ENCODE data around the gene ZNF134.

DNA sequence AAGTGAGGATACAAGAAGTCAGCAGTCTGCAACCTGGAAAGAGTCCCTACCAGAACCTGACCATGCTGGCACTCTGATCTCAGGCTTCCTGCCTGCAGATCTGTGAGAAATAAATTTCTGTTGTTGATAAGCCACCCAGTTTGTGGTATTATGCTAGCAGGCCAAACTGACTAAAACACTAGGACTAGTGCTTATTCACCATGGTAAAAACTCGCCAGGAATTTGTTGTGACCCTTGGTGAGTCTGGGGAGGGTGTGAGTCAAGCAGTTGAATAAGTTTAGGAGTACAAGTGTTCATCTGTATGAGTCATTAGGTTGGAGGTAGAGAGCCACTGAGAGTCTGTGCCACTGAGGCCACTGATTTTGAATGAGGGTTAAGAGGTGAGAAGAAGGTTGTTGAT is 26.5 kb upstream of the ZNF134 start:
- TF ChIP-seq, protein P1, sequence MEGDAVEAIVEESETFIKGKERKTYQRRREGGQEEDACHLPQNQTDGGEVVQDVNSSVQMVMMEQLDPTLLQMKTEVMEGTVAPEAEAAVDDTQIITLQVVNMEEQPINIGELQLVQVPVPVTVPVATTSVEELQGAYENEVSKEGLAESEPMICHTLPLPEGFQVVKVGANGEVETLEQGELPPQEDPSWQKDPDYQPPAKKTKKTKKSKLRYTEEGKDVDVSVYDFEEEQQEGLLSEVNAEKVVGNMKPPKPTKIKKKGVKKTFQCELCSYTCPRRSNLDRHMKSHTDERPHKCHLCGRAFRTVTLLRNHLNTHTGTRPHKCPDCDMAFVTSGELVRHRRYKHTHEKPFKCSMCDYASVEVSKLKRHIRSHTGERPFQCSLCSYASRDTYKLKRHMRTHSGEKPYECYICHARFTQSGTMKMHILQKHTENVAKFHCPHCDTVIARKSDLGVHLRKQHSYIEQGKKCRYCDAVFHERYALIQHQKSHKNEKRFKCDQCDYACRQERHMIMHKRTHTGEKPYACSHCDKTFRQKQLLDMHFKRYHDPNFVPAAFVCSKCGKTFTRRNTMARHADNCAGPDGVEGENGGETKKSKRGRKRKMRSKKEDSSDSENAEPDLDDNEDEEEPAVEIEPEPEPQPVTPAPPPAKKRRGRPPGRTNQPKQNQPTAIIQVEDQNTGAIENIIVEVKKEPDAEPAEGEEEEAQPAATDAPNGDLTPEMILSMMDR (IDR thresholded peaks at IDR 0.05) = no peak
- TF ChIP-seq POLR2AphosphoS5 (IDR thresholded peaks at IDR 0.05; ENCODE audit: low read depth, low read length) = no peak
- TF ChIP-seq, protein P2, sequence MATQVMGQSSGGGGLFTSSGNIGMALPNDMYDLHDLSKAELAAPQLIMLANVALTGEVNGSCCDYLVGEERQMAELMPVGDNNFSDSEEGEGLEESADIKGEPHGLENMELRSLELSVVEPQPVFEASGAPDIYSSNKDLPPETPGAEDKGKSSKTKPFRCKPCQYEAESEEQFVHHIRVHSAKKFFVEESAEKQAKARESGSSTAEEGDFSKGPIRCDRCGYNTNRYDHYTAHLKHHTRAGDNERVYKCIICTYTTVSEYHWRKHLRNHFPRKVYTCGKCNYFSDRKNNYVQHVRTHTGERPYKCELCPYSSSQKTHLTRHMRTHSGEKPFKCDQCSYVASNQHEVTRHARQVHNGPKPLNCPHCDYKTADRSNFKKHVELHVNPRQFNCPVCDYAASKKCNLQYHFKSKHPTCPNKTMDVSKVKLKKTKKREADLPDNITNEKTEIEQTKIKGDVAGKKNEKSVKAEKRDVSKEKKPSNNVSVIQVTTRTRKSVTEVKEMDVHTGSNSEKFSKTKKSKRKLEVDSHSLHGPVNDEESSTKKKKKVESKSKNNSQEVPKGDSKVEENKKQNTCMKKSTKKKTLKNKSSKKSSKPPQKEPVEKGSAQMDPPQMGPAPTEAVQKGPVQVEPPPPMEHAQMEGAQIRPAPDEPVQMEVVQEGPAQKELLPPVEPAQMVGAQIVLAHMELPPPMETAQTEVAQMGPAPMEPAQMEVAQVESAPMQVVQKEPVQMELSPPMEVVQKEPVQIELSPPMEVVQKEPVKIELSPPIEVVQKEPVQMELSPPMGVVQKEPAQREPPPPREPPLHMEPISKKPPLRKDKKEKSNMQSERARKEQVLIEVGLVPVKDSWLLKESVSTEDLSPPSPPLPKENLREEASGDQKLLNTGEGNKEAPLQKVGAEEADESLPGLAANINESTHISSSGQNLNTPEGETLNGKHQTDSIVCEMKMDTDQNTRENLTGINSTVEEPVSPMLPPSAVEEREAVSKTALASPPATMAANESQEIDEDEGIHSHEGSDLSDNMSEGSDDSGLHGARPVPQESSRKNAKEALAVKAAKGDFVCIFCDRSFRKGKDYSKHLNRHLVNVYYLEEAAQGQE (IDR thresholded peaks at IDR 0.05; ENCODE audit: insufficient read depth in 1 of 2, low read depth in 2 of 2, low read length in 1 of 2) = no peak
- TF ChIP-seq TCF7L2 (IDR thresholded peaks at IDR 0.05; ENCODE audit: low read depth, low read length) = no peak

All from Panc1 (cell line).